H54 (cell line): ENCODE results near the gene DLST.

ENCODE experiments used
- DNase-seq: peaks from one replicate; pipeline ENCODE4 v3.0.0; 2011; ENCODE audit warnings: low spot score, mixed read lengths; ENCODE audit not compliant: insufficient read length
- FAIRE-seq: peaks from 3 replicates; lab custom pipeline; 2011; peaks lifted over from hg19 to GRCh38; lab: Jason Lieb, UNC
- POLR2A ChIP-seq: IDR thresholded peaks from 2 replicates; pipeline ENCODE4 v1.6.1; 2011; ENCODE audit warnings: low read depth, mild to moderate bottlenecking, low read length

Gene DLST

GRCh38 chr14:74950795-74951442 lies 69.2 kb downstream of the DLST start:
- FAIRE-seq (no peak), DNase-seq (no peak)
- TF ChIP-seq POLR2A, result no peak

GRCh38 chr14:74951443-74952179 lies 69.9 kb downstream of the DLST start:
- no peak for TF ChIP-seq POLR2A
- no peak for FAIRE-seq
- DNase-seq, result no peak

DNA sequence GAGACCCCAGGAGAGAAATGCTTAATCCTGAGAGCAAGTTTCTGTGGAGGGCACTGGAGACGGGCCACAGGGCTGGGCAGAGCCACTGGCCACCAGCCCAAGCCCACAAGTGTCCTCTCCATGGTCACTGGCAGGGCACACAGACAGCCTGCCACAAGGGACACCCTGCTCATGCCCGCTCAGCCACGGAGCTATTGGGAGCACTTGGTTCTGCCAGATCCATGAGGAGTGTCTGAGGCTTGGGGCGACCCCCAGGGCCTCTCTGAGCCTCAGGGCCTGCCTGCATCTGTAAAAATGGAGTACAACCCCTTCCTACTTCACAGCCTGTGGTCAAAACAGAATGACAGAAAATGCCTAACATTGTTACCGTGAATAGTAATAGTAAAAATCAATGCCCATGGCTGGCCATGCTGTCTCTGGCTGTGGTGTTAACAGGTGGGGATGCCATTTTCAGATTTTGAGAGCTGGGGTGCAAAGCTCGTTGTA lies 70.5 kb downstream of the DLST start:
- DNase-seq (no peak), FAIRE-seq (no peak)
- no peak for TF ChIP-seq POLR2A

GRCh38 chr14:74952697-74953484 lies 71.2 kb downstream of the DLST start:
- no peak for TF ChIP-seq POLR2A
- no peak for DNase-seq
- no peak for FAIRE-seq
